GM06990 (cell line): ENCODE measurements around the gene ADAD2.

ENCODE experiments used
- DNase-seq: peaks from one replicate; pipeline ENCODE4 v3.0.0-alpha.2; 2011; ENCODE audit not compliant: insufficient read length; ENCODE audit errors: extremely low read depth
- H3K27me3 ChIP-seq: replicated peaks from 2 replicates; pipeline ENCODE4 v1.6.0; 2011; ENCODE audit warnings: low read length; ENCODE audit not compliant: control insufficient read depth, insufficient read depth
- H3K36me3 ChIP-seq: 2 replicates; pipeline ENCODE4 v1.5.1; 2011; ENCODE audit warnings: low read length; ENCODE audit not compliant: control insufficient read depth, insufficient read depth
- H3K4me3 ChIP-seq: replicated peaks from 2 replicates; pipeline ENCODE4 v1.5.1; 2011; ENCODE audit warnings: low read depth, mild to moderate bottlenecking, control low read depth, low read length
- CTCF ChIP-seq: IDR thresholded peaks from 2 replicates; pipeline ENCODE4 v1.5.1; 2011; ENCODE audit warnings: low read length, control low read depth, mild to moderate bottlenecking, inconsistent platforms; ENCODE audit not compliant: insufficient read depth, poor library complexity, severe bottlenecking

ADAD2 gene

GRCh38 chr16:84150926-84151325, 40.0 kb upstream of the ADAD2 start:
- Histone ChIP-seq H3K27me3 (peaks cover 1% of the 10 kb centered on the region), H3K4me3 (no peak overlapping the region), H3K36me3 (no peaks in the 10 kb centered on the region)
- TF ChIP-seq CTCF = no peak
- no peak for DNase-seq

- no peak for DNase-seq
- no peak for TF ChIP-seq CTCF
- H3K36me3 ChIP-seq = no peaks in the 10 kb centered on the region
- peaks cover 1% of the 10 kb centered on the region for H3K27me3 ChIP-seq
- no peak overlapping the region for H3K4me3 ChIP-seq
Observed at GRCh38 chr16:84153660-84154214, 37.2 kb upstream of the ADAD2 start.

GRCh38 chr16:84155226-84155625, 35.7 kb upstream of the ADAD2 start:
- Histone ChIP-seq H3K36me3 (no peaks in the 10 kb centered on the region), H3K4me3 (no peak overlapping the region), H3K27me3 (peaks cover 1% of the 10 kb centered on the region)
- no peak for DNase-seq
- no peak for TF ChIP-seq CTCF

- Histone ChIP-seq H3K4me3 (no peak overlapping the region), H3K36me3 (no peaks in the 10 kb centered on the region), H3K27me3 (peaks cover 1% of the 10 kb centered on the region)
- no peak for DNase-seq
- no peak for TF ChIP-seq CTCF
Observed at GRCh38 chr16:84155771-84156170, 35.2 kb upstream of the ADAD2 start.

- DNase-seq = no peak
- Histone ChIP-seq H3K4me3 (no peak overlapping the region), H3K27me3 (no peaks in the 10 kb centered on the region; the same call in none of the 2 replicates), H3K36me3 (no peaks in the 10 kb centered on the region)
- TF ChIP-seq CTCF = peak; percentile 17
Observed at GRCh38 chr16:84156342-84156784, 34.6 kb upstream of the ADAD2 start.

GRCh38 chr16:84159007-84159406, 31.9 kb upstream of the ADAD2 start:
- Histone ChIP-seq H3K4me3 (no peak overlapping the region), H3K27me3 (no peaks in the 10 kb centered on the region; the same call in none of the 2 replicates), H3K36me3 (no peaks in the 10 kb centered on the region)
- DNase-seq = no peak
- TF ChIP-seq CTCF = no peak
